Bronchial epithelial cell (primary cell): ENCODE data around the gene SERPINB13. TPM values are rescaled to one million over a fixed set of nuclear protein-coding genes. Genes with fewer than 3 reads are reported as not detected.

ENCODE experiments used
- DNase-seq: peaks from one replicate; pipeline ENCODE4 v3.0.0-alpha.2; 2010; ENCODE audit warnings: low read depth
- FAIRE-seq: peaks from 2 replicates; lab custom pipeline; 2011; peaks lifted over from hg19 to GRCh38; lab: Jason Lieb, UNC
- H3K27me3 ChIP-seq: 2 replicates; pipeline ENCODE4 v1.5.1; 2011; ENCODE audit warnings: low read length; ENCODE audit not compliant: control insufficient read depth, insufficient read depth
- H3K36me3 ChIP-seq: 2 replicates; pipeline ENCODE4 v1.5.1; 2011; ENCODE audit warnings: low read length; ENCODE audit not compliant: control insufficient read depth, insufficient read depth
- H3K4me3 ChIP-seq: 2 replicates; pipeline ENCODE4 v1.5.1; 2011; ENCODE audit warnings: mild to moderate bottlenecking, low read depth, low read length, control low read depth
- total RNA-seq: library from RNA; depleted of rRNA; stranded (reverse); fragments of >200 nt; gene quantifications from 2 replicates; pipeline ENCODE4 v1.2.1, GENCODE V29; 2014
- TF ChIP-seq, protein P1 (sequence below): IDR thresholded peaks from 2 replicates; pipeline ENCODE4 v1.5.1; 2011; ENCODE audit warnings: mild to moderate bottlenecking, moderate library complexity, low read length, control low read depth, inconsistent platforms; ENCODE audit not compliant: insufficient read depth, severe bottlenecking

SERPINB13 gene
- total RNA-seq, 1 donor from 2014 or later = 8.2 TPM

GRCh38 chr18:63590966-63591695 is 4.0 kb downstream of the SERPINB13 start:
- peaks cover 4% of the 10 kb centered on the region for H3K36me3 ChIP-seq
- FAIRE-seq (no peak), DNase-seq (no peak)
- TF ChIP-seq, protein P1, sequence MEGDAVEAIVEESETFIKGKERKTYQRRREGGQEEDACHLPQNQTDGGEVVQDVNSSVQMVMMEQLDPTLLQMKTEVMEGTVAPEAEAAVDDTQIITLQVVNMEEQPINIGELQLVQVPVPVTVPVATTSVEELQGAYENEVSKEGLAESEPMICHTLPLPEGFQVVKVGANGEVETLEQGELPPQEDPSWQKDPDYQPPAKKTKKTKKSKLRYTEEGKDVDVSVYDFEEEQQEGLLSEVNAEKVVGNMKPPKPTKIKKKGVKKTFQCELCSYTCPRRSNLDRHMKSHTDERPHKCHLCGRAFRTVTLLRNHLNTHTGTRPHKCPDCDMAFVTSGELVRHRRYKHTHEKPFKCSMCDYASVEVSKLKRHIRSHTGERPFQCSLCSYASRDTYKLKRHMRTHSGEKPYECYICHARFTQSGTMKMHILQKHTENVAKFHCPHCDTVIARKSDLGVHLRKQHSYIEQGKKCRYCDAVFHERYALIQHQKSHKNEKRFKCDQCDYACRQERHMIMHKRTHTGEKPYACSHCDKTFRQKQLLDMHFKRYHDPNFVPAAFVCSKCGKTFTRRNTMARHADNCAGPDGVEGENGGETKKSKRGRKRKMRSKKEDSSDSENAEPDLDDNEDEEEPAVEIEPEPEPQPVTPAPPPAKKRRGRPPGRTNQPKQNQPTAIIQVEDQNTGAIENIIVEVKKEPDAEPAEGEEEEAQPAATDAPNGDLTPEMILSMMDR = no peak
- H3K4me3 ChIP-seq = no peak overlapping the region
- no peaks in the 10 kb centered on the region for H3K27me3 ChIP-seq

DNA sequence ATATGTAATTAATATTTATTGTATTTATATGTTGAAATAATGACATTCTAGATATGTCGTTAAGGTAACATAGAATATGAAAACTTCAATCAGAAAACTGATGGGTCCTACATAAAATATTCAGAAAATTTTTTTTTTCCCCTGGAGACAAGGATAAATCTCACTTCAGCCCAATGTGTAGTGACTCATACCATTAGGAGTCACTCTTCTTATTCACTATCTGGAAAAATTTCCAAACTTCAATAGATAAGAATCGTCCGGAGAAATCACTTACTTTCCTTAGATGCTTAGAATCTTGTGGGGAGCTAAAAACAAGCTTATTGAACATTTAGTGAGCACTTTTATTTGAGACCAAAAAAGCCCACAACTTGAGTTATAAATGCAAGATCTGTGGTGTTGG is 4.6 kb downstream of the SERPINB13 start:
- DNase-seq = peak; percentile 45
- H3K36me3 ChIP-seq = peaks cover 4% of the 10 kb centered on the region
- TF ChIP-seq, protein P1 = no peak
- no peaks in the 10 kb centered on the region for H3K27me3 ChIP-seq
- H3K4me3 ChIP-seq = no peak overlapping the region
- no peak for FAIRE-seq

DNA sequence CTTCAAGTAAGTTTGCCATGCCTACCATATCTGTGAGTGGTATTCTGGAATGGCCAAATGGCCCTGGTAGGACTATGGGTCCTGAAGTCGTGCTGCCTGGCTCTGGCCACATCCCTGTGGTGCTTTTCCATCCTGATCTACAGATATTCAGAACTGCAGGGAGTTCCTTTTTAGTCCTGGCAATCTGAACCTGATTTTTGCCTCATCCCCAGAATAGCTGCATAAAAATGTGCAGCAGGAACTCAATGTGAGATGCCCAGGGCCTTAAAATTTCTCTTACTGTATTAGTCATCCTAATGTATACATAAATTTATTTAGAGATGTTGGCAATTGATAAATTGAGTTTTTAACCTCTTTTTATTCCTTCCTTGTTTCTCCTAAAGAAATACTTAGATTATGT is 5.3 kb downstream of the SERPINB13 start:
- no peak for FAIRE-seq
- Histone ChIP-seq H3K36me3 (peaks cover 5% of the 10 kb centered on the region), H3K27me3 (no peaks in the 10 kb centered on the region), H3K4me3 (no peak overlapping the region)
- DNase-seq = no peak
- TF ChIP-seq, protein P1 = no peak

DNA sequence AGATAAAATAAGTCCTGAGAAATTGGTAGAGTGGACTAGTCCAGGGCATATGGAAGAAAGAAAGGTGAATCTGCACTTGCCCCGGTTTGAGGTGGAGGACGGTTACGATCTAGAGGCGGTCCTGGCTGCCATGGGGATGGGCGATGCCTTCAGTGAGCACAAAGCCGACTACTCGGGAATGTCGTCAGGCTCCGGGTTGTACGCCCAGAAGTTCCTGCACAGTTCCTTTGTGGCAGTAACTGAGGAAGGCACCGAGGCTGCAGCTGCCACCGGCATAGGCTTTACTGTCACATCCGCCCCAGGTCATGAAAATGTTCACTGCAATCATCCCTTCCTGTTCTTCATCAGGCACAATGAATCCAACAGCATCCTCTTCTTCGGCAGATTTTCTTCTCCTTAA is 9.8 kb downstream of the SERPINB13 start:
- Histone ChIP-seq H3K4me3 (no peak overlapping the region), H3K36me3 (peaks cover 5% of the 10 kb centered on the region), H3K27me3 (no peaks in the 10 kb centered on the region)
- FAIRE-seq (peak; percentile 62), DNase-seq (no peak)
- TF ChIP-seq, protein P1 = no peak

GRCh38 chr18:63603355-63603754 is 16.2 kb downstream of the SERPINB13 start:
- no peaks in the 10 kb centered on the region for H3K27me3 ChIP-seq
- no peaks in the 10 kb centered on the region for H3K36me3 ChIP-seq
- no peak overlapping the region for H3K4me3 ChIP-seq
- TF ChIP-seq, protein P1 = no peak
- peak; percentile 48 for DNase-seq
- FAIRE-seq = no peak

- Histone ChIP-seq H3K4me3 (no peak overlapping the region), H3K36me3 (no peaks in the 10 kb centered on the region), H3K27me3 (no peaks in the 10 kb centered on the region)
- DNase-seq = peak; percentile 91
- no peak for FAIRE-seq
- TF ChIP-seq, protein P1 = no peak
Observed at GRCh38 chr18:63603772-63604171, 16.6 kb downstream of the SERPINB13 start.
